ENCODE data around the gene KIF26A. TPM values are rescaled to one million over a fixed set of nuclear protein-coding genes. Genes with fewer than 3 reads are reported as not detected.

Gene KIF26A
- total and polyA plus RNA-seq, 2 donors (not counting 1 experiment from before 2014, with no cell fraction given) = 0.15 TPM; not detected in 1

GRCh38 chr14:104103061-104103445, 35.3 kb upstream of the KIF26A start:
- Mint-ChIP-seq H3K4me3 (no peak overlapping the region), H3K27ac (no peak overlapping the region)
- POLR2A ChIA-PET = no interaction called here

GRCh38 chr14:104103446-104104075, 34.8 kb upstream of the KIF26A start:
- Histone ChIP-seq H2AFZ (ENCODE audit: insufficient read depth, low read depth, low read length, poor library complexity, severe bottlenecking) (no peak overlapping the region), H3K9ac (ENCODE audit: low read length) (no peak overlapping the region), H3K27me3 (replicated peaks in 1 of 4; ENCODE audit: control extremely low read depth in 1 of 4, control insufficient read depth in 3 of 4, insufficient read depth in 4 of 4, low read length in 3 of 4) (no peaks in the 10 kb centered on the region), H4K20me1 (ENCODE audit: control insufficient read depth, insufficient read depth, low read length, poor library complexity, severe bottlenecking) (no peaks in the 10 kb centered on the region), H3K9me3 (ENCODE audit: control extremely low read depth in 1 of 3, control insufficient read depth in 2 of 3, insufficient read depth in 1 of 3, low read length in 2 of 3) (no peaks in the 10 kb centered on the region), H3K4me3 (ENCODE audit: control extremely low read depth in 1 of 5, extremely low read depth in 1 of 5, insufficient read depth in 1 of 5, low read depth in 2 of 5, low read length in 4 of 5) (no peak overlapping the region), H3K79me2 (ENCODE audit: control insufficient read depth, insufficient read depth, low read length) (no peaks in the 10 kb centered on the region), H3K4me1 (ENCODE audit: control insufficient read depth in 2 of 2, insufficient read depth in 2 of 2, low read length in 2 of 2) (no peaks in the 10 kb centered on the region), H3K27ac (ENCODE audit: low read length in 2 of 2) (no peak overlapping the region), H3K36me3 (replicated peaks in 1 of 2; ENCODE audit: control extremely low read depth in 1 of 2, control insufficient read depth in 1 of 2, extremely low read depth in 1 of 2, insufficient read depth in 2 of 2, low read length in 1 of 2) (no peaks in the 10 kb centered on the region), H3K4me2 (replicated peaks; ENCODE audit: low read depth, low read length, poor library complexity, severe bottlenecking) (no peak overlapping the region)
- POLR2A ChIA-PET = no interaction called here
- DNase-seq (no peak), ATAC-seq (ENCODE audit: low read depth) (no peak)
- CTCF ChIA-PET = no interaction called here
- intact Hi-C loops (cut with micrococcal nuclease) = no loop called here
- Mint-ChIP-seq H3K4me3 (no peak overlapping the region), H3K27me3 (no peaks in the 10 kb centered on the region), H3K9me3 (ENCODE audit: insufficient read depth) (no peaks in the 10 kb centered on the region), H3K4me1 (no peaks in the 10 kb centered on the region), H3K27ac (no peak overlapping the region)
- TF ChIP-seq CTCF (IDR thresholded peaks at IDR 0.05) = no peak
- WGBS (ENCODE audit: insufficient coverage) = 85% methylated on average over 22 of the region's 23 CpGs

More at GRCh38 chr14:104103061-104103445, 35.3 kb upstream of the KIF26A start:
- no peak overlapping the region for H2AFZ ChIP-seq (ENCODE audit: insufficient read depth, low read depth, low read length, poor library complexity, severe bottlenecking)
- H3K36me3 ChIP-seq (replicated peaks in 1 of 2; ENCODE audit: control extremely low read depth in 1 of 2, control insufficient read depth in 1 of 2, extremely low read depth in 1 of 2, insufficient read depth in 2 of 2, low read length in 1 of 2) = no peaks in the 10 kb centered on the region
- H3K4me2 ChIP-seq (replicated peaks; ENCODE audit: low read depth, low read length, poor library complexity, severe bottlenecking) = no peak overlapping the region
- no peaks in the 10 kb centered on the region for H3K4me1 Mint-ChIP-seq
- no peak overlapping the region for H3K9ac ChIP-seq (ENCODE audit: low read length)
- H3K9me3 Mint-ChIP-seq (ENCODE audit: insufficient read depth) = no peaks in the 10 kb centered on the region
- no peaks in the 10 kb centered on the region for H3K27me3 ChIP-seq (replicated peaks in 1 of 4; ENCODE audit: control extremely low read depth in 1 of 4, control insufficient read depth in 3 of 4, insufficient read depth in 4 of 4, low read length in 3 of 4)
- no peak for ATAC-seq (ENCODE audit: low read depth)
- 91% methylated on average over 26 of the region's 26 CpGs for WGBS (ENCODE audit: insufficient coverage)
- no peaks in the 10 kb centered on the region for H3K27me3 Mint-ChIP-seq
- no peak overlapping the region for H3K27ac ChIP-seq (ENCODE audit: low read length in 2 of 2)
- H3K9me3 ChIP-seq (ENCODE audit: control extremely low read depth in 1 of 3, control insufficient read depth in 2 of 3, insufficient read depth in 1 of 3, low read length in 2 of 3) = no peaks in the 10 kb centered on the region
- H3K4me3 ChIP-seq (ENCODE audit: control extremely low read depth in 1 of 5, extremely low read depth in 1 of 5, insufficient read depth in 1 of 5, low read depth in 2 of 5, low read length in 4 of 5) = no peak overlapping the region
- CTCF ChIA-PET = no interaction called here
- no peaks in the 10 kb centered on the region for H3K79me2 ChIP-seq (ENCODE audit: control insufficient read depth, insufficient read depth, low read length)
- TF ChIP-seq CTCF (IDR thresholded peaks at IDR 0.05) (no peak), EZH2 (IDR thresholded peaks at IDR 0.05; ENCODE audit: borderline replicate concordance, insufficient read depth, low read depth, low read length, poor library complexity, severe bottlenecking) (no peak)
- H3K4me1 ChIP-seq (ENCODE audit: control insufficient read depth in 2 of 2, insufficient read depth in 2 of 2, low read length in 2 of 2) = no peaks in the 10 kb centered on the region
- intact Hi-C loops (cut with micrococcal nuclease) = no loop called here
- no peaks in the 10 kb centered on the region for H4K20me1 ChIP-seq (ENCODE audit: control insufficient read depth, insufficient read depth, low read length, poor library complexity, severe bottlenecking)
- DNase-seq = no peak
